ENCODE results near the gene MFSD6. TPM values are rescaled to one million over a fixed set of nuclear protein-coding genes. Genes with fewer than 3 reads are reported as not detected.

The MFSD6 gene
- total and polyA plus RNA-seq, 2 donors from 2014 or later: 12.3 to 33.9 TPM

GRCh38 chr2:190458352-190459107 is 50.4 kb downstream of the MFSD6 start:
- Histone ChIP-seq H3K4me1 (ENCODE audit: control insufficient read depth in 2 of 3, insufficient read depth in 2 of 3, low read depth in 1 of 3, low read length in 3 of 3) (no peaks in the 10 kb centered on the region), H3K4me3 (ENCODE audit: low read length in 3 of 3) (no peak overlapping the region), H3K36me3 (ENCODE audit: control insufficient read depth in 2 of 3, insufficient read depth in 3 of 3, low read length in 3 of 3) (no peaks in the 10 kb centered on the region), H3K9ac (ENCODE audit: low read length in 3 of 3) (no peak overlapping the region), H3K27ac (ENCODE audit: low read depth in 2 of 2, low read length in 2 of 2) (no peak overlapping the region), H3K9me3 (ENCODE audit: control insufficient read depth in 2 of 3, insufficient read depth in 1 of 3, low read length in 3 of 3) (no peaks in the 10 kb centered on the region), H3K27me3 (ENCODE audit: control insufficient read depth, insufficient read depth, low read length) (no peaks in the 10 kb centered on the region)
- DNase-seq: no peak
- TF ChIP-seq, protein P1, sequence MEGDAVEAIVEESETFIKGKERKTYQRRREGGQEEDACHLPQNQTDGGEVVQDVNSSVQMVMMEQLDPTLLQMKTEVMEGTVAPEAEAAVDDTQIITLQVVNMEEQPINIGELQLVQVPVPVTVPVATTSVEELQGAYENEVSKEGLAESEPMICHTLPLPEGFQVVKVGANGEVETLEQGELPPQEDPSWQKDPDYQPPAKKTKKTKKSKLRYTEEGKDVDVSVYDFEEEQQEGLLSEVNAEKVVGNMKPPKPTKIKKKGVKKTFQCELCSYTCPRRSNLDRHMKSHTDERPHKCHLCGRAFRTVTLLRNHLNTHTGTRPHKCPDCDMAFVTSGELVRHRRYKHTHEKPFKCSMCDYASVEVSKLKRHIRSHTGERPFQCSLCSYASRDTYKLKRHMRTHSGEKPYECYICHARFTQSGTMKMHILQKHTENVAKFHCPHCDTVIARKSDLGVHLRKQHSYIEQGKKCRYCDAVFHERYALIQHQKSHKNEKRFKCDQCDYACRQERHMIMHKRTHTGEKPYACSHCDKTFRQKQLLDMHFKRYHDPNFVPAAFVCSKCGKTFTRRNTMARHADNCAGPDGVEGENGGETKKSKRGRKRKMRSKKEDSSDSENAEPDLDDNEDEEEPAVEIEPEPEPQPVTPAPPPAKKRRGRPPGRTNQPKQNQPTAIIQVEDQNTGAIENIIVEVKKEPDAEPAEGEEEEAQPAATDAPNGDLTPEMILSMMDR (IDR thresholded peaks at IDR 0.05; ENCODE audit: borderline replicate concordance, extremely low read depth, insufficient read depth): no peak
- no peak for FAIRE-seq
- intact Hi-C loops (cut with DNase I): no loop called here

GRCh38 chr2:190459881-190460280 is 51.7 kb downstream of the MFSD6 start:
- no peak overlapping the region for H3K27ac ChIP-seq (ENCODE audit: low read depth in 2 of 2, low read length in 2 of 2)
- no peak for DNase-seq
- no peaks in the 10 kb centered on the region for H3K9me3 ChIP-seq (ENCODE audit: control insufficient read depth in 2 of 3, insufficient read depth in 1 of 3, low read length in 3 of 3)
- intact Hi-C loops (cut with DNase I): no loop called here
- H3K9ac ChIP-seq (ENCODE audit: low read length in 3 of 3): no peak overlapping the region
- TF ChIP-seq, protein P1 (IDR thresholded peaks at IDR 0.05; ENCODE audit: borderline replicate concordance, extremely low read depth, insufficient read depth): no peak
- no peak for FAIRE-seq
- no peaks in the 10 kb centered on the region for H3K36me3 ChIP-seq (ENCODE audit: control insufficient read depth in 2 of 3, insufficient read depth in 3 of 3, low read length in 3 of 3)
- no peaks in the 10 kb centered on the region for H3K4me1 ChIP-seq (ENCODE audit: control insufficient read depth in 2 of 3, insufficient read depth in 2 of 3, low read depth in 1 of 3, low read length in 3 of 3)
- no peak overlapping the region for H3K4me3 ChIP-seq (ENCODE audit: low read length in 3 of 3)
- H3K27me3 ChIP-seq (ENCODE audit: control insufficient read depth, insufficient read depth, low read length): no peaks in the 10 kb centered on the region

DNA sequence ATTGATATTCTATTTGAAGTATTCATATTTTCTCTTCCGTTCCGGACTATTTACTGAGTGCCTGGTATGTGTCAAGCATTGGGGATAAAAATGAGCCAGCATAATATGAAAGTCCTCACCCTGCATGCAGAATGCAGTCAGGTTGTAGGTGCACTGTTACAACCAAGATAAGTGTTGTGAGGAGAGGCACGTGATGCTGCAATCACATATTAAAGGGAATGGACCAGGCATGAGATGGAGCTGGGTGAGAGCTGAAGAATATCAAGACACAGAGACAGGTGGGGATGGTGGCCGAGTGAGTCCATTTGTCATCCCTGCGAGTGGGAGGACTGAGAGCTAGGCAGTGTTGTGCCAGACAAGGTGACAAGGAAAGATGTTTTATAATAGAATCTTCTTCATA is 52.3 kb downstream of the MFSD6 start:
- TF ChIP-seq, protein P1 (IDR thresholded peaks at IDR 0.05; ENCODE audit: borderline replicate concordance, extremely low read depth, insufficient read depth): no peak
- Histone ChIP-seq H3K36me3 (ENCODE audit: control insufficient read depth in 2 of 3, insufficient read depth in 3 of 3, low read length in 3 of 3) (no peaks in the 10 kb centered on the region), H3K4me3 (ENCODE audit: low read length in 3 of 3) (no peak overlapping the region), H3K27ac (ENCODE audit: low read depth in 2 of 2, low read length in 2 of 2) (no peak overlapping the region), H3K27me3 (ENCODE audit: control insufficient read depth, insufficient read depth, low read length) (no peaks in the 10 kb centered on the region), H3K4me1 (ENCODE audit: control insufficient read depth in 2 of 3, insufficient read depth in 2 of 3, low read depth in 1 of 3, low read length in 3 of 3) (no peaks in the 10 kb centered on the region), H3K9me3 (ENCODE audit: control insufficient read depth in 2 of 3, insufficient read depth in 1 of 3, low read length in 3 of 3) (no peaks in the 10 kb centered on the region), H3K9ac (ENCODE audit: low read length in 3 of 3) (no peak overlapping the region)
- intact Hi-C loops (cut with DNase I): no loop called here
- FAIRE-seq (no peak), DNase-seq (no peak)
